NT2/D1 (cell line): ENCODE results near the gene UNC5B.
A peak's percentile ranks its signal among the peaks of the same experiment; 100 is the strongest.

Experiments
- DNase-seq: peaks from one replicate; pipeline ENCODE4 v3.0.0-alpha.2; 2011; ENCODE audit warnings: low read depth, low spot score
- H3K27me3 ChIP-seq: 2 replicates; pipeline ENCODE4 v1.6.0; 2011; ENCODE audit warnings: mild to moderate bottlenecking; ENCODE audit not compliant: insufficient read length, insufficient read depth
- H3K36me3 ChIP-seq: 2 replicates; pipeline ENCODE4 v1.6.1; 2011; ENCODE audit warnings: mild to moderate bottlenecking, low read length, mixed read lengths; ENCODE audit not compliant: insufficient read depth, insufficient read length
- H3K4me1 ChIP-seq: 2 replicates; pipeline ENCODE4 v1.5.1; 2011; ENCODE audit not compliant: insufficient read depth, insufficient read length
- H3K4me3 ChIP-seq: 2 replicates; pipeline ENCODE4 v1.5.1; 2011; ENCODE audit warnings: low read depth; ENCODE audit not compliant: insufficient read length
- H3K9ac ChIP-seq: 2 replicates; pipeline ENCODE4 v1.6.0; 2011; ENCODE audit warnings: low read depth; ENCODE audit not compliant: insufficient read length
- H3K9me3 ChIP-seq: 2 replicates; pipeline ENCODE4 v1.5.1; 2011; ENCODE audit warnings: mild to moderate bottlenecking, low read length; ENCODE audit not compliant: insufficient read depth
- SUZ12 ChIP-seq: IDR thresholded peaks from 2 replicates; pipeline ENCODE4 v1.6.1; 2011; ENCODE audit not compliant: insufficient read length, insufficient read depth; ENCODE audit errors: extremely low read depth
- YY1 ChIP-seq: IDR thresholded peaks from 2 replicates; pipeline ENCODE4 v1.6.1; 2011; ENCODE audit not compliant: insufficient read length, insufficient read depth
- ZNF274 ChIP-seq: IDR thresholded peaks from 2 replicates; pipeline ENCODE4 v1.6.1; 2011; ENCODE audit warnings: mild to moderate bottlenecking, low read depth, low read length

UNC5B gene

DNA sequence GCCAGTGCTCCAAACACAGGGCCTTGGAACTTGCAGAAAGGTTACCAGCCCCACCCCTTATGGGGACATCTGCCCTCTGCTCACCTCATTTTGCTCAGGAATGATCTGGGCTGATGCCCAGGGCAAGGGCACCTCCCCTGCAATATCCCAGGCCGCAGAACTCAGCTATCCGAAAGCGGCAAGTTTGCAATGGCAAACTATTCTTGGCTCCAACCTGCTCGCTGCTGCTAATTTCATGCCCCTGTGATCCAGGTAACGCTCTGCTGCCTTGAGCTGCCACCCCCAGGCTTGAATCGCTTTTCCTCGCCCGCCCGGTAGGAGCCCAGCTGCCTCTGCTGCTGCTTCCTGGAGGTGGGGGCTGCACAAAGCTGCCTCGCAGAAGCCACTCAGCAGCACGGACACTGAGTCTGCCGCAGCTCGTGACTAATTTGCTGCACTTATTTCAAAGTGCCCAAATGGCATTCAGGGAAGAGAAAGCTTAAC, 124.9 kb downstream of the UNC5B start:
- Histone ChIP-seq H3K27me3 (no peaks in the 10 kb centered on the region), H3K9ac (peak overlapping the region; percentile 27), H3K9me3 (no peaks in the 10 kb centered on the region), H3K4me3 (no peak overlapping the region), H3K4me1 (peaks cover 28% of the 10 kb centered on the region), H3K36me3 (no peaks in the 10 kb centered on the region)
- DNase-seq = no peak
- TF ChIP-seq ZNF274 (no peak), SUZ12 (no peak), YY1 (no peak)

DNA sequence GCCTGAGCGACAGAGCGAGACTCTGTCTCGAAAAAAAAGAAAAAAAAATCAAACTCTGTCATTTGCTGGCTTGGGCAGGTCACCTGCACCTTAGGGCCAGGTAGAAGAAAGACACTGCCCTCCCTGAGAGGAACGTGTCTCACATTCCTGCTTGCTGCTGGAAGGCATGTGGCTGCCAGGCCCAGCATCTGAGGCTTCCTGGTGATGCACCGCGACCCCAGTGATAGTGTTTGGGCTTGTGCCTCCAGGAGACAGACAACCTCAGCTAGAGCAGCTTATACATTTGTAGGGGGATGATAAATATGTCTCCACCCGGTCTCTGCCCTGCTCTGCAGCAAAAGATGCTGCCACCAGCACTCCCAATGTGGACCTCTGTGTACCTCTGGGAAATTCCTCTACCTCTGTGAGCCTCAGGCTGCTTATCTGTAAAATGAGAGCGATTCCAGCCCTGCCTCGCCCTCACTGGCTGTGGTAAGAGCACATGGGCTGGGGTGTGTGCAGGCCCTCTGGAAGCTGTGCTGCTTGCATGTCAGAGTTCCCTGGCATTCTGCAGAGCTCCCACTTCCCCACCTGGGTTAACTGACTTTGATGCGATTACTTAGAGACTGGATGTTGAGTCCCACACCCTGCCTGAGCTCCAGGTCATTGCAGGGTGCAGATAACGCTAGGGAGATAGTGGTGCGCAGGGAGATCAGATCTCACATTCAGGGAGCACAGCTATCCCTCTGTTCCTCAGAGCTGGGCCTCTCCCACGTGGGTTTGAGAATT, 126.5 kb downstream of the UNC5B start:
- no peak for DNase-seq
- Histone ChIP-seq H3K4me3 (no peak overlapping the region), H3K4me1 (peaks cover 32% of the 10 kb centered on the region), H3K36me3 (no peaks in the 10 kb centered on the region), H3K9ac (no peak overlapping the region), H3K27me3 (no peaks in the 10 kb centered on the region), H3K9me3 (no peaks in the 10 kb centered on the region)
- TF ChIP-seq YY1 (no peak), SUZ12 (no peak), ZNF274 (no peak)

DNA sequence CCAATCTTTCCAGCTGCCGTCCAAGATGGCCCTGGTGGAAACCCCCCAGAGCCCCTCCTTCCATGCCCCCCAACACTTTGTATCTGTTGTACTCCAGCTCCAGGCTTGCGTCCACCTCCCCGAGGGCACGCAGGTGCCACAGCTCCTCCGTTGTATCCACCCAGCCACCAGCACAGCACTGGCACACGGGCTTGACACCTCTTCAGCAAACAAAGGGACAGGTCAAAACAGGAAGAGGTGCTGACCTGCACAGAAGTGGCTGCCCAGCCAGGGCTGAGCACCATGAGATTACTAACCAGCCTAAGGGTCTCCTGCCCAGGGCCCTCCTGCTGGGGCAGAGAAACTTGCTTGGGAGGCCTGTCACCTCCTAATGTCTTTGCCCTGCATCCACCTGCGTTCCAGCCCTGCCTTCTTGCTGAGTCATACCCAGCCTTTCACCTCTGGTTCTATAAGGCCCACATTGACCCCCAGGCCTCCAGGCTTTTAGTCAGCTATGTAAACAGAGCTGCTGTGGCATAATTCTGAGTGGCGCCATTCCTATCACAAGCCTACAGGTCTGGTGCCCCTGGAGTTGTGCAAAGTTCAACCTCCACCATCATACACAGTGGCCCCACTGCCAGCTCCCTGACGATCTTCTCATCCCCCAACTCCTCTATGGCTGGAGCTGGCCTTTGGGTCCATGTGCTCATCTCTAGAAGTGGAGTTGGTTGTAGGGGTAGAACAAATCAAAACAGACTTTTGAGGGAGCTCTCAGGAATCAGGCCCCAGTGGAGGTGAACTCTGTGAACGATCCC, 127.6 kb downstream of the UNC5B start:
- Histone ChIP-seq H3K4me3 (no peak overlapping the region), H3K36me3 (no peaks in the 10 kb centered on the region), H3K9ac (no peak overlapping the region), H3K9me3 (no peaks in the 10 kb centered on the region), H3K27me3 (no peaks in the 10 kb centered on the region), H3K4me1 (peaks cover 36% of the 10 kb centered on the region)
- no peak for DNase-seq
- TF ChIP-seq SUZ12 (no peak), YY1 (no peak), ZNF274 (no peak)

DNA sequence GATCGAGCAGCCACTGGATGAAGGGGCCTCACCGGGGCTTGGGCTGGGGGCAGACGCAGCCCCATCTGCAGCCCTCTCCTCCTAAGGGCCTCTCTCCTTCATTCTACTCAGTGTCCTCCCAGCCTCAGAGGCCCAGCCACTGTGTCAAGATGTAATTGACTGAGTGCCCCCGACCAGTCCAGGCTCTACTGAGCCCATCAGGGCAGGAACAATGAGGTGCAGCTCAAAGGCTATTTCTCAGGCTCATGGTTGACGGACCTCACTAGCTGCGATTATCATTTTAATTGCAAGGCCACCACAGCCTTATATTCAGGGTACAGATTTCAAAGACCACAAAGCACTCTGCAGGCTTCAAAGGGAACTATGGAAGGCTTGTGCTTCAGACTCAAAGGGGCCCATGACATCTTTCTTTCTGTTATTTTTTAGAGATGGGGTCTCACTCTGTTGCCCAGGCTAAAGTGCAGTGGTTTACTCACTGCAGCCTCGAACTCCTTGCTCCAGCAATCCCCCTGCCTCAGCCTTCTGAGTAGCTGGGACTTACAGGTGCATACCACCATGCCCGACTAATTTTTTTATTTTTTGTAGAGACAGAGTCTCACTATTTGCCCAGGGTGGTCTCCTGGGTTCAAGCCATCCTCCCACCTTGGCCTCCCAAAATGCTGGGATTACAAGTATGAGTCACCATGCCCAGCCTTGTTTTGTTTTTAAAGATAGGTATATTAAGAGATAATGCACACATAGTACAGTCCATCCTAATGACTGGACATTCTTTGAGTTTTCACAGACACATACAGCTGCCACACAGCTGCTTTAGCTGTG, 130.4 kb downstream of the UNC5B start:
- Histone ChIP-seq H3K27me3 (no peaks in the 10 kb centered on the region), H3K4me1 (peaks cover 25% of the 10 kb centered on the region), H3K9me3 (no peaks in the 10 kb centered on the region), H3K4me3 (no peak overlapping the region), H3K9ac (no peak overlapping the region), H3K36me3 (no peaks in the 10 kb centered on the region)
- DNase-seq = no peak
- no peak for TF ChIP-seq ZNF274
- TF ChIP-seq SUZ12 = no peak
- TF ChIP-seq YY1 = no peak

DNA sequence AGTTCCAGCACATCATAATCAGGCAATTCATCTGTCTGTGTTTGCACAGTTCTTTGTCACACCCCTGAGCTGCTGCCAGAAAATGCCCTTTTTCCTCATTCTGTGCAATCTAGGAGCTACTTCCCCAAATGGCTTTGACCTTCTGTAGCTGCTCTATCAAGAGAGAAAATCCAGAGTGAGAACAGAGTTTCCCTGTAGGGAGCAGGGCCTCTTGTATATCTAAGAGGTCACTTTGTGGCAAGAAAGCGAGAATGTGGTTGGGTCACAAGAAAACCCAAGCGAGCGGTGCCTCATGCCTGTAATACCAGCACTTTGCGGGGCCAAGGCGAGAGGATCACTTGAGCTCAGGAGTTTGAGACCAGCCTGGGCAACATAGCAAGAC, 131.0 kb downstream of the UNC5B start:
- DNase-seq = no peak
- H3K27me3 ChIP-seq = no peaks in the 10 kb centered on the region
- H3K4me3 ChIP-seq = no peak overlapping the region
- H3K36me3 ChIP-seq = no peaks in the 10 kb centered on the region
- TF ChIP-seq YY1 = no peak
- no peak for TF ChIP-seq SUZ12
- no peak for TF ChIP-seq ZNF274
- no peak overlapping the region for H3K9ac ChIP-seq
- H3K4me1 ChIP-seq = peaks cover 26% of the 10 kb centered on the region
- no peaks in the 10 kb centered on the region for H3K9me3 ChIP-seq

DNA sequence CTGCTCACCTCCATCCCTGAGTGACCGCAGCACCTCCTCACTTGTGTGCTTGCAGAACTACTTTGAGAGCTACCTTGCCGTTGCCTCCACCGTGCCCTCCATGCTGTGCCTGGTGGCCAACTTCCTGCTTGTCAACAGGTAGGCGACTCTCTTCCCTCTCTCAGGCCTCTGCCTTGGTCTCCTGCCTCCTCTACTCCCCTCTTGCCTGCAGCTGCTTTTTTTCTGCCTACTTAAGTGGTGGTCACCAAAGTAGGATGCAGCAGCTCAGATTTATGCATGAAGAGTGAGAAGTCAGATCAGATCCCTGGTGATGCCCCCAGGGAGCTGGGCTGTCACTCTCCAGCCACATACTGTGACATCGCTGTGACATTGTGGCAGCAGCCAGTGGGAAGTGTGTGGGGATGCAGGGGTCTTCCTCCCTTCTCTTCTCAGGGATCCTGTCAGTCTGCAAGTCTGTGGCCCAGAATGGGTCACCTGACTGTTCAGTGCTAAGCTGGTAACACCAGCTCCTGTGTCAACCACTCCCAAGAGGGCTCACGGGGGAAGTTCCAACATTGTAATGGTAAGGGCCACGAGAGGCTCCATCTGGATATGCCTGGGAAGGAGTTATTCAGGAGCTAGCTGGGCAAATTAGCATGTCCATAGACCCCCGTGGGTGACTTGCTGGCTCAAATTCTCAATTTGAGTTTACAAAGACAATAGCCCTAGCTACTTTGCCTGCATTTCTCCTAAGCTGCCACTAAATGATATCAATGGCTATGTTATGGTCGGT, 132.0 kb downstream of the UNC5B start:
- peaks cover 26% of the 10 kb centered on the region for H3K4me1 ChIP-seq
- H3K36me3 ChIP-seq = no peaks in the 10 kb centered on the region
- no peaks in the 10 kb centered on the region for H3K27me3 ChIP-seq
- peak; percentile 84 for DNase-seq
- TF ChIP-seq YY1 = no peak
- no peaks in the 10 kb centered on the region for H3K9me3 ChIP-seq
- H3K4me3 ChIP-seq = no peak overlapping the region
- no peak overlapping the region for H3K9ac ChIP-seq
